ENCODE results near the gene EVA1C. TPM values are rescaled to one million over a fixed set of nuclear protein-coding genes. Genes with fewer than 3 reads are reported as not detected.
A peak's percentile ranks its signal among the peaks of the same experiment; 100 is the strongest.

EVA1C gene
- total RNA-seq, 1 experiment from 2014 or later: 16.1 TPM

- DNase-seq (peak; percentile 55), ATAC-seq (no peak)
- no TSS peak for BruUV-seq (replicated peaks)
- POLR2A ChIA-PET (ENCODE audit: unreplicated experiment): no interaction called here
- no peaks in the 10 kb centered on the region for H3K36me3 ChIP-seq (ENCODE audit: low read depth, low read length)
- peaks cover 20% of the 10 kb centered on the region for H3K4me1 ChIP-seq (ENCODE audit: insufficient read depth, low read length)
- H3F3A ChIP-seq (ENCODE audit: low read length, unreplicated experiment): no peaks in the 10 kb centered on the region
- CTCF ChIA-PET: interaction anchor here (0.7 kb wide), 1 partner anchor 48 kb away, joined by 3 read pairs; no protein-coding TSS in a partner anchor
- no peak for TF ChIP-seq EZH2 (IDR thresholded peaks at IDR 0.05; ENCODE audit: low read length, unreplicated experiment)
- no peak for TF ChIP-seq CTCF (conservative IDR thresholded peaks at IDR 0.05; ENCODE audit: low read depth, low read length)
- no peak for TF ChIP-seq EZH2phosphoT487 (IDR thresholded peaks at IDR 0.05; ENCODE audit: borderline replicate concordance, low read length)
- no peak overlapping the region for H2AFZ ChIP-seq (ENCODE audit: low read length)
- intact Hi-C loops (cut with micrococcal nuclease): no loop called here
- H3K9me2 ChIP-seq (replicated peaks; ENCODE audit: low read length): no peaks in the 10 kb centered on the region
- H3K4me3 ChIP-seq (ENCODE audit: low read length): no peak overlapping the region
- no peaks in the 10 kb centered on the region for H4K20me1 ChIP-seq (ENCODE audit: low read length)
- H3K9me3 ChIP-seq (ENCODE audit: low read length): no peaks in the 10 kb centered on the region
- H3K79me2 ChIP-seq (ENCODE audit: low read length): no peaks in the 10 kb centered on the region
- H3K4me2 ChIP-seq (ENCODE audit: low read length): no peak overlapping the region
- peak overlapping the region; percentile 9; the same call in 1 of the 2 replicates for H3K9ac ChIP-seq (ENCODE audit: low read length)
- peak overlapping the region; percentile 61 for H3K27ac ChIP-seq (ENCODE audit: low read length)
- no peaks in the 10 kb centered on the region for H3K27me3 ChIP-seq (ENCODE audit: low read length)
Observed at GRCh38 chr21:32520875-32521735, 108.6 kb downstream of the EVA1C start.

- DNase-seq (no peak), ATAC-seq (no peak)
- Histone ChIP-seq H3K79me2 (ENCODE audit: low read length) (no peaks in the 10 kb centered on the region), H3K9me3 (ENCODE audit: low read length) (no peaks in the 10 kb centered on the region), H3K27ac (ENCODE audit: low read length) (peak overlapping the region; percentile 44), H2AFZ (ENCODE audit: low read length) (no peak overlapping the region), H4K20me1 (ENCODE audit: low read length) (no peaks in the 10 kb centered on the region), H3K4me3 (ENCODE audit: low read length) (no peak overlapping the region), H3K9me2 (replicated peaks; ENCODE audit: low read length) (no peaks in the 10 kb centered on the region), H3K4me2 (ENCODE audit: low read length) (no peak overlapping the region), H3F3A (ENCODE audit: low read length, unreplicated experiment) (no peaks in the 10 kb centered on the region), H3K9ac (ENCODE audit: low read length) (no peak overlapping the region; the same call in 1 of the 2 replicates), H3K36me3 (ENCODE audit: low read depth, low read length) (no peaks in the 10 kb centered on the region), H3K4me1 (ENCODE audit: insufficient read depth, low read length) (peaks cover 16% of the 10 kb centered on the region; the same call in 1 of the 2 replicates), H3K27me3 (ENCODE audit: low read length) (no peaks in the 10 kb centered on the region)
- TF ChIP-seq CTCF (conservative IDR thresholded peaks at IDR 0.05; ENCODE audit: low read depth, low read length) (no peak), EZH2phosphoT487 (IDR thresholded peaks at IDR 0.05; ENCODE audit: borderline replicate concordance, low read length) (no peak), EZH2 (IDR thresholded peaks at IDR 0.05; ENCODE audit: low read length, unreplicated experiment) (no peak)
- ChIA-PET POLR2A (ENCODE audit: unreplicated experiment) (no interaction called here), CTCF (interaction anchor here (0.7 kb wide), 1 partner anchor 47 kb away, joined by 3 read pairs; no protein-coding TSS in a partner anchor)
- intact Hi-C loops (cut with micrococcal nuclease): no loop called here
- no TSS peak for BruUV-seq (replicated peaks)
Observed at GRCh38 chr21:32521736-32522355, 109.3 kb downstream of the EVA1C start.
